ENCODE data around the gene APC. TPM values are rescaled to one million over a fixed set of nuclear protein-coding genes. Genes with fewer than 3 reads are reported as not detected.
A peak's percentile ranks its signal among the peaks of the same experiment; 100 is the strongest.
"Not testable (repeated sequence)": the region's sequence is repeated elsewhere in the genome, so short reads cannot be mapped to it uniquely, and the experiment has no call there.

The APC gene
- total RNA-seq, 6 experiments from 2014 or later, result 12.4 to 34.5 (median 16.9) TPM

DNA sequence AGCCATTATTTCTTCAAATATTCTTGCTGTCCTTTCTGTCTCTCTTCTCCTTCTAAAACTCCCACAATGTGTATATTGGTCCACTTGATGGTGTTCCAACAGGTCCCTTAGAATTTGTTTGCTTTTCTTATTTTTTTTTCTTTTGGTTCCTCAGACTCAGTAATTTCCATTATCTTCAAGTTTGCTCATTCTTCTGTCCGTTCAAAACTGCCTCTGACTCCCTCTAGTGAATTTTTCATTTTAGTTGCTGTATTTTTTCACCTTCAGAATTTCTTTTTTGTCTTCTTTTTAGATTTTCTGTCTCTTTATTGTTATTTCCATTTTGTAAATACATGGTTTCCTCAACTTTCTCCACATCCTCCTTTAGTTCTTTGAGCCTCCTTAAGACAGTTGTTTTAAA, 117.0 kb downstream of the APC start:
- Histone ChIP-seq H3K27me3 (no peaks in the 10 kb centered on the region), H3K27ac (no peak overlapping the region), H3K4me3 (no peak overlapping the region), H3K9me3 (no peaks in the 10 kb centered on the region), H3K4me1 (no peaks in the 10 kb centered on the region), H3K36me3 (no peaks in the 10 kb centered on the region)
- intact Hi-C loops (cut with DNase I), result loop anchor here in 1 of 2 donors (10.0 kb wide), 1 partner anchor 70 kb away; the partner anchor contains the start of gene REEP5
- 75% methylated on average over 1 of the region's 1 CpG for WGBS (ENCODE audit: insufficient coverage, low coverage, low lambda C conversion rate, missing lambda C conversion rate)
- DNase-seq, result no peak
- TF ChIP-seq, protein P1, sequence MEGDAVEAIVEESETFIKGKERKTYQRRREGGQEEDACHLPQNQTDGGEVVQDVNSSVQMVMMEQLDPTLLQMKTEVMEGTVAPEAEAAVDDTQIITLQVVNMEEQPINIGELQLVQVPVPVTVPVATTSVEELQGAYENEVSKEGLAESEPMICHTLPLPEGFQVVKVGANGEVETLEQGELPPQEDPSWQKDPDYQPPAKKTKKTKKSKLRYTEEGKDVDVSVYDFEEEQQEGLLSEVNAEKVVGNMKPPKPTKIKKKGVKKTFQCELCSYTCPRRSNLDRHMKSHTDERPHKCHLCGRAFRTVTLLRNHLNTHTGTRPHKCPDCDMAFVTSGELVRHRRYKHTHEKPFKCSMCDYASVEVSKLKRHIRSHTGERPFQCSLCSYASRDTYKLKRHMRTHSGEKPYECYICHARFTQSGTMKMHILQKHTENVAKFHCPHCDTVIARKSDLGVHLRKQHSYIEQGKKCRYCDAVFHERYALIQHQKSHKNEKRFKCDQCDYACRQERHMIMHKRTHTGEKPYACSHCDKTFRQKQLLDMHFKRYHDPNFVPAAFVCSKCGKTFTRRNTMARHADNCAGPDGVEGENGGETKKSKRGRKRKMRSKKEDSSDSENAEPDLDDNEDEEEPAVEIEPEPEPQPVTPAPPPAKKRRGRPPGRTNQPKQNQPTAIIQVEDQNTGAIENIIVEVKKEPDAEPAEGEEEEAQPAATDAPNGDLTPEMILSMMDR (IDR thresholded peaks at IDR 0.05), result no peak
- TF ChIP-seq POLR2A (IDR thresholded peaks at IDR 0.05), result no peak
- ATAC-seq, result no peak

DNA sequence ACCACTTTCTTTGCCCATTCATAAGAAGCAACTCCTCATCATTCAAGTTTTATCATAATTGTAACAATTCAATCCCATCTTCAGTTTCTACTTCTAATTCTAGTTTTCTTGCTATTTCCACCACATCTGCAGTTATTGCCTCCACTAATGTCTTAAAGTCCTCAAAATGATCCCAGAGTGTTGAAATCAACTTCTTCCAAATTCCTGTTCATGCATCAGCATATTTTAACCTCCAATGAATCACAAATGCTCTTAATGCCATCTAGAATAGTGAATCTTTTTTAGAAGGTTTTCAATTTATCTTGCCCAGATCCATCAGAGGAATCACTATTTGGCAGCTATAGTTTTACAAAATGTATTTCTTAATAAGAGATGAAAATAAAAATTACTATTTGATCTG, 120.2 kb downstream of the APC start:
- DNase-seq, result no peak

DNA sequence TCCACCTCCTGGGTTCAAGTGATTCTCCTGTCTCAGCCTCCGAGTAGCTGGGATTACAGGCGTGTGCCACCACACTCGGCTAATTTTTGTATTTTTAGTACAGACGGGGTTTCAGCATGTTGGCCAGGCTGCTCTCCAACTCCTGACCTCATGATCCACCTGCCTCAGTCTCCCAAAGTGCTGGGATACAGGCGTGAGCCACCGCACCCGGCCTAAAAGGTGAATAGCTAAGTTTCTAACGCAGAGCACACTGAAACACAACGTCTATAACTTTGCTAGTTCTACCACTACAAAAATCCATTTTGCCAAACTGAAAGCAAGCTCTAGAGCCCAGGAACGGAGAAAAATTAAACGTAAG, 122.9 kb downstream of the APC start:
- H3K9me3 ChIP-seq; DNase-seq; ATAC-seq; H3K27me3 ChIP-seq; intact Hi-C loops (cut with DNase I): not testable (repeated sequence)
- peak overlapping the region; percentile 86 to 97 (median 94) for H3K4me3 ChIP-seq
- peaks cover 0 to 24% (median 0%) of the 10 kb centered on the region in 4 donors for H3K4me1 ChIP-seq
- 56% methylated on average over 7 of the region's 11 CpGs for WGBS (ENCODE audit: insufficient coverage, low coverage, low lambda C conversion rate, missing lambda C conversion rate)
- peaks cover 0 to 18% (median 5%) of the 10 kb centered on the region in 4 donors for H3K36me3 ChIP-seq
- H3K27ac ChIP-seq, result peak overlapping the region; percentile 31 to 52 (median 34)

More for the DNA sequence above, 120.2 kb downstream of the APC start:
- Histone ChIP-seq H3K4me3 (no peak overlapping the region), H3K4me1 (peaks cover 0 to 15% (median 0%) of the 10 kb centered on the region in 4 donors), H3K36me3 (no peaks in the 10 kb centered on the region), H3K9me3 (no peaks in the 10 kb centered on the region), H3K27ac (no peak overlapping the region), H3K27me3 (no peaks in the 10 kb centered on the region)
- intact Hi-C loops (cut with DNase I), result loop anchor here in 1 of 2 donors (10.0 kb wide), 1 partner anchor 67 kb away; the partner anchor contains the start of gene REEP5
- ATAC-seq, result no peak
- TF ChIP-seq, protein P1 (IDR thresholded peaks at IDR 0.05), result no peak
- no peak for TF ChIP-seq POLR2A (IDR thresholded peaks at IDR 0.05)

DNA sequence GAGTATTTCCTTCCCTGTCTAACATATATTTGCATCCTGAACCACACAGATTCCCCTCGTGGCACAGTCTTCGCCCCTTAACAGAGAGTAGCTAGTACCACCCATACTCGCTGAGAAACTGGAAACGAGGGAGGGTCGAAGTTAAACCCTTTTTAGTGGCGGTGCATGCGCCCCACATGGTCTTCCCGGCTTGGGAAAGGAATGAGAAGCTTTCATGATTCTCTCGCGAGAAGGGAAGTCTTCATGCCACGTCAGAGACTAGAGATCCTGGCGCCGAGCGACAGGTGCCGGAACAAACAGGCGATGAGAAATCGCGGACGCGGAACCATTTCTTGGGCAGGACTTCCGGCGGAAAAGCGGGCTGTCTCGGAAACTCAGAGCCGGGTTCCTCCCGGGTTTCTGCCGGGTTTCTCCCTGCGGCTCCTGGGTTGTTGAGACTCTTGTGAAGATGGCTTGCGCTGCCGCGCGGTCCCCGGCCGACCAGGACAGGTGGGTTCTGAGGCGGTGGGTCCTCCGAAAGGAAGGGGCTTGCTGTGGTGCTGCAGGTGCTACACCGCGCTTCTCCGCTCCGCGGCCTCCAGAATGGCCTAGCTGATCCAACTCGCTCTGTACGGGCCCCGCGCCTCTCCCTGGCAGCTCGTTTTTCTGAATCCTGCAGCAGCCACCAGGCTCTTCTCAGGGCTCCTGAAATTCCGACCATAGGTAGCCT, 123.4 kb downstream of the APC start, which contains the start of gene SRP19:
SRP19 (plus strand) TSS at position 359 of the 709 bp plus-strand sequence; CDS start at position 449, 90 bp downstream.
- peak; percentile 69 for TF ChIP-seq POLR2A (IDR thresholded peaks at IDR 0.05)
- TF ChIP-seq, protein P1 (IDR thresholded peaks at IDR 0.05), result no peak
- Histone ChIP-seq H3K27me3 (no peaks in the 10 kb centered on the region), H3K27ac (peak within 1 kb of the TSS; percentile 31 to 52 (median 34)), H3K9me3 (no peaks in the 10 kb centered on the region), H3K4me3 (peak within 1 kb of the TSS; percentile 86 to 97 (median 94)), H3K36me3 (peaks cover 0 to 21% (median 7%) of the 10 kb centered on the region in 4 donors), H3K4me1 (peaks cover 0 to 24% (median 0%) of the 10 kb centered on the region in 4 donors)
- 0% methylated on average over 28 of the region's 47 CpGs for WGBS (ENCODE audit: insufficient coverage, low coverage, low lambda C conversion rate, missing lambda C conversion rate)
- DNase-seq, result peak; percentile 94 to 96 (median 96)
- intact Hi-C loops (cut with DNase I), result no loop called here
- ATAC-seq, result peak; percentile 97 to 100 (median 99)

DNA sequence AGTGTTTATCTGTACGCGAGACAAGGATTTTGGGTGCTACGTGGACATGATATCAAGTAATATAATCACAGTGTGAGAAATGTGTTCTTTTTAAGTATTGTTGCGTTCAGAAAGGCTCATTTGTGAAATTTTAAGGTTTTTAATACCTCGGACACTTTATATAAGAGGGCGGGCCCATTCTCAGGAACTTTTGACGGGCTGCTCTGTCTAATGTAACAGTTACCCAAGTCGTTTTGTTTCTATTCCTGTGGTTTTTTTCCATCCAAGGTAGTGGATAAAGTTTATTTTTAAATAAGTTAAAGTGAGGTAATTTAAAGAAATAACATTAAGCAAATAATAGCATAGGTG, 123.9 kb downstream of the APC start:
- TF ChIP-seq, protein P1 (IDR thresholded peaks at IDR 0.05), result no peak
- TF ChIP-seq POLR2A (IDR thresholded peaks at IDR 0.05), result no peak
- Histone ChIP-seq H3K27ac (peak overlapping the region; percentile 23 to 52 (median 31)), H3K4me3 (peak overlapping the region; percentile 86 to 97 (median 94)), H3K36me3 (peaks cover 0 to 27% (median 7%) of the 10 kb centered on the region in 4 donors), H3K27me3 (no peaks in the 10 kb centered on the region), H3K4me1 (peaks cover 0 to 24% (median 0%) of the 10 kb centered on the region in 4 donors), H3K9me3 (no peaks in the 10 kb centered on the region)
- DNase-seq (no peak), ATAC-seq (no peak)
- intact Hi-C loops (cut with DNase I), result no loop called here
- WGBS (ENCODE audit: insufficient coverage, low coverage, low lambda C conversion rate, missing lambda C conversion rate), result 0% methylated on average over 8 of the region's 8 CpGs

Measured in right lobe of liver (tissue), 6 donors.